Kidney epithelial cell (primary cell): ENCODE results near the gene EGFLAM. TPM values are rescaled to one million over a fixed set of nuclear protein-coding genes. Genes with fewer than 3 reads are reported as not detected.

Experiments
- DNase-seq: peaks from one replicate; pipeline ENCODE4 v3.0.0-alpha.2; 2010; ENCODE audit warnings: low read depth
- H3K27me3 ChIP-seq: 2 replicates; pipeline ENCODE4 v1.6.0; 2011; ENCODE audit warnings: low read length; ENCODE audit not compliant: control insufficient read depth, insufficient read depth
- H3K36me3 ChIP-seq: 2 replicates; pipeline ENCODE4 v1.5.1; 2011; ENCODE audit warnings: low read length; ENCODE audit not compliant: control insufficient read depth, insufficient read depth
- H3K4me3 ChIP-seq: 2 replicates; pipeline ENCODE4 v1.5.1; 2011; ENCODE audit warnings: low read depth, mild to moderate bottlenecking, control low read depth, low read length
- total RNA-seq: library from RNA; depleted of rRNA; stranded (reverse); fragments of >200 nt; gene quantifications from 2 replicates; pipeline ENCODE4 v1.2.3, GENCODE V29; 2015
- TF ChIP-seq, protein P1 (sequence below): IDR thresholded peaks from 2 replicates; pipeline ENCODE4 v1.5.1; 2011; ENCODE audit warnings: mild to moderate bottlenecking, moderate library complexity, low read length, control low read depth, inconsistent platforms; ENCODE audit not compliant: insufficient read depth, poor library complexity, severe bottlenecking

Gene EGFLAM
- total RNA-seq, 1 donor from 2014 or later: 3.5 TPM

DNA sequence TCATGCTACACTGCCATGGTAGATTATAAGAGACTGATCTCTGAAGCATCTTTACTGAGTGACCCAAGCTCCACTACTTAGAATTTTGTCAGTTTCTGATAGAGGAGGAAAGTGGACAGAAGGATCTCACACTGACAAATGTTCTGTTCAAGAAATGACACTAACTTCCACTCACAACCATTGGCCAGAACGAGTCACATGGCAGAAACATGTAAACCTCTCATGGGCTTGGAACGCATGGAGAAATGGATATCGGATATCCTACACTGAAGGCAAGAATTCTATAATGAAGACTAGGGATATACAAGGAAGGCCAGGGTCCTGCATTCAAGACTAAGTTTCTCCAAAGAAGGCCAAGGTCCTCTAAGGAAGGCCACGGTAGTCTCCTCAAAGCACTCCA is 31.1 kb downstream of the EGFLAM start:
- Histone ChIP-seq H3K36me3 (no peaks in the 10 kb centered on the region), H3K27me3 (no peaks in the 10 kb centered on the region), H3K4me3 (no peak overlapping the region)
- TF ChIP-seq, protein P1, sequence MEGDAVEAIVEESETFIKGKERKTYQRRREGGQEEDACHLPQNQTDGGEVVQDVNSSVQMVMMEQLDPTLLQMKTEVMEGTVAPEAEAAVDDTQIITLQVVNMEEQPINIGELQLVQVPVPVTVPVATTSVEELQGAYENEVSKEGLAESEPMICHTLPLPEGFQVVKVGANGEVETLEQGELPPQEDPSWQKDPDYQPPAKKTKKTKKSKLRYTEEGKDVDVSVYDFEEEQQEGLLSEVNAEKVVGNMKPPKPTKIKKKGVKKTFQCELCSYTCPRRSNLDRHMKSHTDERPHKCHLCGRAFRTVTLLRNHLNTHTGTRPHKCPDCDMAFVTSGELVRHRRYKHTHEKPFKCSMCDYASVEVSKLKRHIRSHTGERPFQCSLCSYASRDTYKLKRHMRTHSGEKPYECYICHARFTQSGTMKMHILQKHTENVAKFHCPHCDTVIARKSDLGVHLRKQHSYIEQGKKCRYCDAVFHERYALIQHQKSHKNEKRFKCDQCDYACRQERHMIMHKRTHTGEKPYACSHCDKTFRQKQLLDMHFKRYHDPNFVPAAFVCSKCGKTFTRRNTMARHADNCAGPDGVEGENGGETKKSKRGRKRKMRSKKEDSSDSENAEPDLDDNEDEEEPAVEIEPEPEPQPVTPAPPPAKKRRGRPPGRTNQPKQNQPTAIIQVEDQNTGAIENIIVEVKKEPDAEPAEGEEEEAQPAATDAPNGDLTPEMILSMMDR: no peak
- no peak for DNase-seq

DNA sequence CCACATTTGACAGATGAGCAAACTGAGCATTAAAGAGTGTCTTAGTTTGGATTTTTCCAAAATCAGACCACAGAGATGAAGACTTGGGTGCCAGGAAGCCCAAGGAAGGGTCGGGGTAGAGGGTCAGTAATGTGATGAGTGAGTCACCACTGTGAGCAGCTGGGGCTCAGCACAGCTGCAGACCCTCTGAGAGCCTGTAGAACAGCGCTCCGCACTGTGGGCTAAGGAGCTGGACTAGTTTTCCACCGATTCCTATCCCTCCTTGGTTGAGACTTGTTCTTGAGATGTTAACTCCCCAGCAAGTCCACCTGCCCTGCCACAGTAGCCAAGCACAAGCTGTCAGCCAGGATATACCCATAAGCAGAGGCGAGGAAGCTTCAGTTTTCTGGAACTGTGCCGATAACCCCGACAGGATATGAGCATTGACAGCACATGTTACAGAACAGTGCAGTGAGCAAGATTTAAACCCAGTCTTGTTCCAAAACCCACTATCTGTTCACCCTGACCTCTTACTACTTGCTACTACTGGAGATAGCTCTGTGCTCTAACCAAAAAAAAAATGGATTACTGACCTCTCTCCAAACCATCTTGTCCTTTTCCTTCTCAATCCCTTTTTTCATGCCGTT is 31.8 kb downstream of the EGFLAM start:
- DNase-seq: no peak

DNA sequence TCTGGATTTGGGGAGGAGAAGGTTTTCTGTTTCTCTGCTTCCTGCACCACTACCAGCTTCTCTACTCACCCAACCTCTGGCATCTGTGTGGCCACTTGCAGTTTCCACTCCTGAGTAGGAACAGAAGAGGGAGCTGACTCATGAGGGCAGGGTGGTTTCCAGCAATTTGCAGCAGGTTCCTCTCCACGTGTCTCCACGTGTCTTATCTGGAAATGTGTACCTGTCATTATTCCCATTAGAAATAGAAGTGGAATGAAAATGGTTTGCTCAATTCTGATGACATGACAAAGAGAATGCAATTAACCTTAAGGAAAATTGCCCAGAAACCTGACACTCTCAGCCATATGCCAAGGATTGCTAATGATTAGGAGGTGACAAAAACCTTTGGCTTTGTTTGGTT is 33.0 kb downstream of the EGFLAM start:
- Histone ChIP-seq H3K4me3 (no peak overlapping the region), H3K27me3 (no peaks in the 10 kb centered on the region), H3K36me3 (no peaks in the 10 kb centered on the region)
- no peak for DNase-seq
- TF ChIP-seq, protein P1: no peak

More for the DNA sequence above, 31.8 kb downstream of the EGFLAM start:
- Histone ChIP-seq H3K36me3 (no peaks in the 10 kb centered on the region), H3K27me3 (no peaks in the 10 kb centered on the region), H3K4me3 (no peak overlapping the region)
- TF ChIP-seq, protein P1: no peak

DNA sequence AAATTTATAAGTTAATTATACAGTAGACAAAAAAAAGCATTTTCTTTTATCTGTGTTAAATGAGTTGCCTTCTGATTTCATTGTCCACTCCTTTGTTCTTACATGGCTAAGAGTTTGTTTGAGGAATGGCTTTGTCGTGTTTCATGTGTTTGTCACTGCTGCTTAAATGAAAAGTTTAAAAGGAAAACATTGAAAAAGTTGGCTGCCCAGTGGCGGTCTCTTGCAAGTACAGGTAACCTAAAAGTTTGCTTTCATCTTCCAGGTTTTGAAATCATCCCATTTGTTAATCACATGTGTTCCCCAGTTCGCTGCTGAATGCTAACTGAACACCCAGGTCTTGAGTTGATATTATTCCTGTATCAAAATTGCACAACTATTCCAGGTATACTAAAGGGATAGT is 33.9 kb downstream of the EGFLAM start:
- no peaks in the 10 kb centered on the region for H3K27me3 ChIP-seq
- DNase-seq: no peak
- no peak overlapping the region for H3K4me3 ChIP-seq
- TF ChIP-seq, protein P1: no peak
- H3K36me3 ChIP-seq: no peaks in the 10 kb centered on the region

DNA sequence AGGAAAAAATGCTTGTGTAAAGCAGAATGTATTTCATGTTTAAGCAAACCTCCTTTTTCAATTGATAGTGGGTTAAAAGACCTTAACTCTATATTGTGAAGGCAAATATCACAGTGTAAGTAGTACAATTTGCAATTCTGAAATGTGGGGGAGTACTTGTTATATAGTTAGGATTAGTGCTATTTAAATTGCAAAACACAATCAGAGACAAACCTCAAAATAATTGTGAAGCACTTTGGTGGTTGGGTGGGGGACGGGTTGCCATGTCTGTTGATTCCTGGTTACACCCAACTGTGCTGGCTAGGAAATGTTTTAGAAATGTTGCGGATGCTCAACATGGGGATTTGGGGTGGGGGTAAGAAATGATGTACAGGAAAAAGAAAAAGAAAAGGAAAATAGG is 37.4 kb downstream of the EGFLAM start:
- no peak for DNase-seq
- no peaks in the 10 kb centered on the region for H3K27me3 ChIP-seq
- H3K4me3 ChIP-seq: no peak overlapping the region
- no peaks in the 10 kb centered on the region for H3K36me3 ChIP-seq
- TF ChIP-seq, protein P1: no peak
